Neural cell (in vitro differentiated cells): ENCODE results near the gene ZKSCAN1. TPM values are rescaled to one million over a fixed set of nuclear protein-coding genes. Genes with fewer than 3 reads are reported as not detected.

ENCODE experiments used
- H2AFZ ChIP-seq: fragments of 200-600, 300-800 bp; sonication (generic), shearing (Covaris generic); 2 replicates; pipeline ENCODE4 v1.6.0; 2014; ENCODE audit warnings: low read depth, mild to moderate bottlenecking, antibody characterized with exemption, low read length, moderate library complexity
- H3F3A ChIP-seq: fragments of 200-600 bp; shearing (Covaris generic); 2 replicates; pipeline ENCODE4 v1.6.1; 2016; ENCODE audit warnings: mild to moderate bottlenecking, moderate library complexity, mixed read lengths, antibody characterized with exemption, low read length; ENCODE audit not compliant: insufficient read depth, poor library complexity, severe bottlenecking
- H3K27ac ChIP-seq: fragments of 200-600, 300-800 bp; sonication (generic), shearing (Covaris generic); 2 replicates; pipeline ENCODE4 v1.5.1; 2014; ENCODE audit warnings: mild to moderate bottlenecking, low read length, moderate library complexity
- H3K27me3 ChIP-seq: fragments of 300-800, 200-600 bp; sonication (generic), shearing (Covaris generic); 2 replicates; pipeline ENCODE4 v1.6.0; 2014; ENCODE audit warnings: mild to moderate bottlenecking, low read depth, low read length, moderate library complexity; ENCODE audit not compliant: insufficient read depth
- H3K36me3 ChIP-seq: fragments of 300-800, 200-600 bp; sonication (generic), shearing (Covaris generic); 2 replicates; pipeline ENCODE4 v1.5.1; 2014; ENCODE audit warnings: mild to moderate bottlenecking, antibody characterized with exemption, low read length, moderate library complexity; ENCODE audit not compliant: insufficient read depth
- H3K4me2 ChIP-seq: fragments of 300-800, 200-600 bp; sonication (generic), shearing (Covaris generic); 2 replicates; pipeline ENCODE4 v1.6.0; 2014; ENCODE audit warnings: mild to moderate bottlenecking, low read length
- H3K4me3 ChIP-seq: fragments of 300-800, 200-600 bp; sonication (generic), shearing (Covaris generic); 2 replicates; pipeline ENCODE4 v1.5.1; 2014; ENCODE audit warnings: mild to moderate bottlenecking, low read length, moderate library complexity
- H3K79me2 ChIP-seq: fragments of 200-600 bp; shearing (Covaris generic); replicated peaks from 2 replicates; pipeline ENCODE4 v1.6.0; 2014; ENCODE audit warnings: mild to moderate bottlenecking, low read length, moderate library complexity; ENCODE audit not compliant: insufficient read depth
- H3K9ac ChIP-seq: fragments of 300-800, 200-600 bp; sonication (generic), shearing (Covaris generic); 2 replicates; pipeline ENCODE4 v1.6.1; 2016; ENCODE audit warnings: mild to moderate bottlenecking, low read length, mixed read lengths
- H3K9me2 ChIP-seq: fragments of 200-600 bp; shearing (Covaris generic); 2 replicates; pipeline ENCODE4 v1.6.1; 2016; ENCODE audit warnings: mild to moderate bottlenecking, low read length, mixed read lengths; ENCODE audit not compliant: insufficient read depth
- H3K9me3 ChIP-seq: fragments of 200-600, 300-800 bp; sonication (generic), shearing (Covaris generic); 2 replicates; pipeline ENCODE4 v1.6.1; 2016; ENCODE audit warnings: mild to moderate bottlenecking, mixed run types, low read length, moderate library complexity, mixed read lengths
- H4K20me1 ChIP-seq: fragments of 200-600 bp; shearing (Covaris generic); 2 replicates; pipeline ENCODE4 v1.6.1; 2016; ENCODE audit warnings: mild to moderate bottlenecking, mixed run types; ENCODE audit not compliant: insufficient read depth
- EP300 ChIP-seq: fragments of 450-650 bp; conservative IDR thresholded peaks from 2 replicates; pipeline ENCODE4 v1.6.1; 2014; ENCODE audit warnings: antibody characterized with exemption, mild to moderate bottlenecking, moderate library complexity; ENCODE audit not compliant: poor library complexity, severe bottlenecking
- EZH2 ChIP-seq: fragments of 200-600, 300-800 bp; shearing (Covaris generic), sonication (generic); IDR thresholded peaks from 2 replicates; pipeline ENCODE4 v1.6.1; 2014; ENCODE audit warnings: antibody characterized with exemption, low read length, borderline replicate concordance, mild to moderate bottlenecking; ENCODE audit not compliant: insufficient read depth, poor library complexity, severe bottlenecking
- MXI1 ChIP-seq: fragments of 450-650 bp; conservative IDR thresholded peaks from 2 replicates; pipeline ENCODE4 v1.6.1; 2014; ENCODE audit warnings: antibody characterized with exemption, mild to moderate bottlenecking; ENCODE audit not compliant: poor library complexity, severe bottlenecking
- POLR2AphosphoS5 ChIP-seq: IDR thresholded peaks from 2 replicates; pipeline ENCODE4 v1.6.1; 2012
- RAD21 ChIP-seq: fragments of 450-650 bp; conservative IDR thresholded peaks from 2 replicates; pipeline ENCODE4 v1.6.1; 2014; ENCODE audit warnings: antibody characterized with exemption, mild to moderate bottlenecking, moderate library complexity
- SMC3 ChIP-seq: fragments of 450-650 bp; conservative IDR thresholded peaks from 2 replicates; pipeline ENCODE4 v1.6.1; 2014; ENCODE audit warnings: antibody characterized with exemption, mild to moderate bottlenecking, moderate library complexity; ENCODE audit not compliant: poor library complexity
- TAF1 ChIP-seq: IDR thresholded peaks from 2 replicates; pipeline ENCODE4 v1.6.1; 2012; ENCODE audit warnings: low read depth
- polyA plus RNA-seq: library from polyadenylated mRNA; depleted of rRNA; stranded (reverse); fragments of >200 nt; gene quantifications from 2 replicates; pipeline ENCODE4 v1.2.3, GENCODE V29; 2014
- TF ChIP-seq, protein P1 (sequence below): IDR thresholded peaks from 2 replicates; pipeline ENCODE4 v1.6.1; 2012; ENCODE audit warnings: borderline replicate concordance
- TF ChIP-seq, protein P2 (sequence below): fragments of 450-650 bp; IDR thresholded peaks from 2 replicates; pipeline ENCODE4 v1.5.1; 2014; ENCODE audit warnings: antibody characterized with exemption, mild to moderate bottlenecking, moderate library complexity; ENCODE audit not compliant: poor library complexity, severe bottlenecking

The ZKSCAN1 gene
- polyA plus RNA-seq, 1 donor from 2014 or later = 26.6 TPM

DNA sequence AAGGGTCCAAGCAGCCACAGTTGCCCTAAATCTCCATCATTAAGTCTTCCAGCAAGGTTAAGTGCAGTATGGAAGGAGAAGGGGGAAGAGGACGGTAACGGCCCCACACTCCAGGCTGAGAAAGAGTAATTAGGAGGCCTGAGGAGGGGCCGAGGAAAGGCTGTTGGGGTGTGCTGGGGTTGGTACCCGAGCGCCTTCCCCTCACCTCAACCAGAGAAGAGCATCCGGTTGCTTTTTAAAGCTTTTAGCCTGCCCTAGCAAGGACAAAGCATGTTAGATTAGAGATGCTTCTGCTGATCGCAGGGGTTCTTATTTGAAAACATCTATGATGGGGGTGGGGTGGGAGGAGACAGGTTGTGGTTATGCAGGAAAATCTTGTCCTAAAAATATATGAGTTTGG, 25.2 kb downstream of the ZKSCAN1 start:
- Histone ChIP-seq H3K79me2 (no peaks in the 10 kb centered on the region), H3K9me2 (no peaks in the 10 kb centered on the region), H3F3A (no peaks in the 10 kb centered on the region), H3K9ac (no peak overlapping the region), H3K9me3 (no peaks in the 10 kb centered on the region), H2AFZ (no peak overlapping the region), H3K36me3 (peaks cover 2% of the 10 kb centered on the region), H3K4me3 (no peak overlapping the region), H4K20me1 (no peaks in the 10 kb centered on the region), H3K27ac (no peak overlapping the region), H3K4me2 (no peak overlapping the region), H3K27me3 (no peaks in the 10 kb centered on the region)
- TF ChIP-seq SMC3 (no peak), POLR2AphosphoS5 (no peak), EP300 (no peak), RAD21 (no peak), EZH2 (no peak), MXI1 (no peak), TAF1 (no peak)
- TF ChIP-seq, protein P1, sequence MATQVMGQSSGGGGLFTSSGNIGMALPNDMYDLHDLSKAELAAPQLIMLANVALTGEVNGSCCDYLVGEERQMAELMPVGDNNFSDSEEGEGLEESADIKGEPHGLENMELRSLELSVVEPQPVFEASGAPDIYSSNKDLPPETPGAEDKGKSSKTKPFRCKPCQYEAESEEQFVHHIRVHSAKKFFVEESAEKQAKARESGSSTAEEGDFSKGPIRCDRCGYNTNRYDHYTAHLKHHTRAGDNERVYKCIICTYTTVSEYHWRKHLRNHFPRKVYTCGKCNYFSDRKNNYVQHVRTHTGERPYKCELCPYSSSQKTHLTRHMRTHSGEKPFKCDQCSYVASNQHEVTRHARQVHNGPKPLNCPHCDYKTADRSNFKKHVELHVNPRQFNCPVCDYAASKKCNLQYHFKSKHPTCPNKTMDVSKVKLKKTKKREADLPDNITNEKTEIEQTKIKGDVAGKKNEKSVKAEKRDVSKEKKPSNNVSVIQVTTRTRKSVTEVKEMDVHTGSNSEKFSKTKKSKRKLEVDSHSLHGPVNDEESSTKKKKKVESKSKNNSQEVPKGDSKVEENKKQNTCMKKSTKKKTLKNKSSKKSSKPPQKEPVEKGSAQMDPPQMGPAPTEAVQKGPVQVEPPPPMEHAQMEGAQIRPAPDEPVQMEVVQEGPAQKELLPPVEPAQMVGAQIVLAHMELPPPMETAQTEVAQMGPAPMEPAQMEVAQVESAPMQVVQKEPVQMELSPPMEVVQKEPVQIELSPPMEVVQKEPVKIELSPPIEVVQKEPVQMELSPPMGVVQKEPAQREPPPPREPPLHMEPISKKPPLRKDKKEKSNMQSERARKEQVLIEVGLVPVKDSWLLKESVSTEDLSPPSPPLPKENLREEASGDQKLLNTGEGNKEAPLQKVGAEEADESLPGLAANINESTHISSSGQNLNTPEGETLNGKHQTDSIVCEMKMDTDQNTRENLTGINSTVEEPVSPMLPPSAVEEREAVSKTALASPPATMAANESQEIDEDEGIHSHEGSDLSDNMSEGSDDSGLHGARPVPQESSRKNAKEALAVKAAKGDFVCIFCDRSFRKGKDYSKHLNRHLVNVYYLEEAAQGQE = no peak
- TF ChIP-seq, protein P2, sequence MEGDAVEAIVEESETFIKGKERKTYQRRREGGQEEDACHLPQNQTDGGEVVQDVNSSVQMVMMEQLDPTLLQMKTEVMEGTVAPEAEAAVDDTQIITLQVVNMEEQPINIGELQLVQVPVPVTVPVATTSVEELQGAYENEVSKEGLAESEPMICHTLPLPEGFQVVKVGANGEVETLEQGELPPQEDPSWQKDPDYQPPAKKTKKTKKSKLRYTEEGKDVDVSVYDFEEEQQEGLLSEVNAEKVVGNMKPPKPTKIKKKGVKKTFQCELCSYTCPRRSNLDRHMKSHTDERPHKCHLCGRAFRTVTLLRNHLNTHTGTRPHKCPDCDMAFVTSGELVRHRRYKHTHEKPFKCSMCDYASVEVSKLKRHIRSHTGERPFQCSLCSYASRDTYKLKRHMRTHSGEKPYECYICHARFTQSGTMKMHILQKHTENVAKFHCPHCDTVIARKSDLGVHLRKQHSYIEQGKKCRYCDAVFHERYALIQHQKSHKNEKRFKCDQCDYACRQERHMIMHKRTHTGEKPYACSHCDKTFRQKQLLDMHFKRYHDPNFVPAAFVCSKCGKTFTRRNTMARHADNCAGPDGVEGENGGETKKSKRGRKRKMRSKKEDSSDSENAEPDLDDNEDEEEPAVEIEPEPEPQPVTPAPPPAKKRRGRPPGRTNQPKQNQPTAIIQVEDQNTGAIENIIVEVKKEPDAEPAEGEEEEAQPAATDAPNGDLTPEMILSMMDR = no peak

DNA sequence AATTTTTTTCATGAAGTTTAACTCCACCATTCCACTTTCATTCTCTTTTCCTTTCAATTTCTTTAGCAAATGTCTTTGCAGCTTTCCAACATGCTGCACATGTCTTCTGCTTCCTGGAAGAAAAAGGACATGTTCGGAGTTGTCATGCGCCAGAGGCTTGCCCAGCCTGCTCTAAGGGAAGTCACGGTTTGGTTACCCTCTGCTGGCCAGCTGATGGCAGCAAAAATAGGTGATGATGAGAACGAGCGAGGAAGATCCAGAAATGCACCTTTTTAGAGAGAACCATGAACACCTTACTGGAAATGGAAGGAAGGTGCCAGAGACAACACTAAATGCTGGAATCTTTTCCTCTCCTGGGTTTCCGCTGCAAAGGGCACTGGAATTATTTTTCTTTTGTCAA, 29.3 kb downstream of the ZKSCAN1 start:
- TF ChIP-seq EZH2 (no peak), MXI1 (no peak), POLR2AphosphoS5 (no peak), TAF1 (no peak), RAD21 (no peak), SMC3 (no peak), EP300 (no peak)
- TF ChIP-seq, protein P1 = no peak
- TF ChIP-seq, protein P2 = no peak
- Histone ChIP-seq H3K4me2 (no peak overlapping the region), H3K27ac (no peak overlapping the region), H3K9me3 (no peaks in the 10 kb centered on the region), H3K79me2 (no peaks in the 10 kb centered on the region), H3K4me3 (no peak overlapping the region), H4K20me1 (no peaks in the 10 kb centered on the region), H3K9ac (no peak overlapping the region), H3K36me3 (no peaks in the 10 kb centered on the region), H3F3A (no peaks in the 10 kb centered on the region), H2AFZ (no peak overlapping the region), H3K27me3 (no peaks in the 10 kb centered on the region), H3K9me2 (no peaks in the 10 kb centered on the region)
